Measurements from ENCODE around the gene SLC17A7.
"Not testable (repeated sequence)": the region's sequence is repeated elsewhere in the genome, so short reads cannot be mapped to it uniquely, and the experiment has no call there.

The SLC17A7 gene

GRCh38 chr19:49469828-49470614, 28.7 kb upstream of the SLC17A7 start:
- no peak for DNase-seq

GRCh38 chr19:49468746-49469447, 27.6 kb upstream of the SLC17A7 start:
- no peak for DNase-seq

DNA sequence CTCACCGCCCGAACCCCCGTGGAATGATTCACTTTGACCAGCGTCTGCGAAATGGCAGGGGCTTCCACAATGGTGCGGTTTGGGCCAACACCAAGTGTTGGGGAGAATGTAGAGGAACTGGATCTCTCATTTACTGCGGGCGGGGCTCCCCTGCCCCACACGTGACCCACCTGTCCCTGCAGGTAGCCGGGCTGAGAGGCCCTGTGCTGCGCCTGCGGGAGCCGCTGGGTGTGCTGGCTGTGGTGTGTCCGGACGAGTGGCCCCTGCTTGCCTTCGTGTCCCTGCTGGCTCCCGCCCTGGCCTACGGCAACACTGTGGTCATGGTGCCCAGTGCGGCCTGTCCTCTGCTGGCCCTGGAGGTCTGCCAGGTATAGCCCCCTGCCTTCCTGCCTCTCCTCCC, 26.9 kb upstream of the SLC17A7 start:
- no peak for DNase-seq

DNA sequence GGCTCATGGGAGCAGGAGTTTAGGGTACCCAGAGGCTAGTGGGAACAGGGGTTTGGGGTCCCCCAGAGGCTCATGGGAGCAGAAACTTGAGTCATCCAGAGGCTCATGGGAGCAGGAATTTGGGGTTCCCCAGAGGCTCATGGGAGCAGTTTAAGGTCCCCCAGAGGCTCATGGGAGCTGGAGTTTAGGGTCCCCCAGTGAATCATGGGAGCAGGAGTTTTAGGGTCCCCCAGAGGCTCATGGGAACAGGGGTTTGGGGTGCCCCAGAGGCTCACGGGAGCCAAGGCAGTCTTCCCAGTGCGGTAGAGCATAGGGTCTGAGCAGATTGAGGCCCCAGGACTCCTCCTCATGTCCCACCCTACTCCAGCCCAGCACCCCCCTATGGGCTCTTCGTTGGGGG, 24.0 kb upstream of the SLC17A7 start:
- no peak for DNase-seq

- no peak for DNase-seq
Measured at GRCh38 chr19:49463960-49464740, 22.8 kb upstream of the SLC17A7 start.

- no peak for DNase-seq
Measured at GRCh38 chr19:49462492-49462891, 21.2 kb upstream of the SLC17A7 start.

DNA sequence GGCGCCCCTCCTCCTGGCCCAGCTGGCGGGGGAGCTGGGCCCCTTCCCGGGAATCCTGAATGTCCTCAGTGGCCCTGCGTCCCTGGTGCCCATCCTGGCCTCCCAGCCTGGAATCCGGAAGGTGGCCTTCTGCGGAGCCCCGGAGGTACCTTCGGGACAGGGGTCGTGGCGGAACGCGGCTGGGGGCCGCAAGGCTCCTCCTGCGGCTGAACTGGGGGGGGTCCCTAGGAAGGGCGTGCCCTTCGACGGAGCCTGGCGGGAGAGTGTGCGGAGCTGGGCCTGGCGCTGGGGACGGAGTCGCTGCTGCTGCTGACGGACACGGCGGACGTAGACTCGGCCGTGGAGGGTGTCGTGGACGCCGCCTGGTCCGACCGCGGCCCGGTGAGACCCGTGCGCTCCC, 20.3 kb upstream of the SLC17A7 start:
- DNase-seq: no peak

DNA sequence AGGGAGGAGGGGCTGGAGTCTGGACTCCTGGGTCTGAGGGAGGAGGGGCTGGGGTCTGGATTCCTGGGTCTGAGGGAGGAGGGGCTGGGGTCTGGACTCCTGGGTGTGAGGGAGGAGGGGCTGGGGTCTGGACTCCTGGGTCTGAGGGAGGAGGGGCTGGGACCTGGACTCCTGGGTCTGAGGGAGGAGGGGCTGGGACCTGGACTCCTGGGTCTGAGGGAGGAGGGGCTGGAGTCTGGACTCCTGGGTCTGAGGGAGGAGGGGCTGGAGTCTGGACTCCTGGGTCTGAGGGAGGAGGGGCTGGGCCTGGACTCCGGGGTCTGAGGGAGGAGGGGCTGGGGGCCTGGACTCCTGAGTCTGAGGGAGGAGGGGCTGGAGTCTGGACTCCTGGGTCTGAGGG, 19.8 kb upstream of the SLC17A7 start:
- not testable (repeated sequence) for DNase-seq

GRCh38 chr19:49459388-49459787, 18.1 kb upstream of the SLC17A7 start:
- no peak for DNase-seq

GRCh38 chr19:49458567-49458903, 17.2 kb upstream of the SLC17A7 start:
- DNase-seq: no peak

DNA sequence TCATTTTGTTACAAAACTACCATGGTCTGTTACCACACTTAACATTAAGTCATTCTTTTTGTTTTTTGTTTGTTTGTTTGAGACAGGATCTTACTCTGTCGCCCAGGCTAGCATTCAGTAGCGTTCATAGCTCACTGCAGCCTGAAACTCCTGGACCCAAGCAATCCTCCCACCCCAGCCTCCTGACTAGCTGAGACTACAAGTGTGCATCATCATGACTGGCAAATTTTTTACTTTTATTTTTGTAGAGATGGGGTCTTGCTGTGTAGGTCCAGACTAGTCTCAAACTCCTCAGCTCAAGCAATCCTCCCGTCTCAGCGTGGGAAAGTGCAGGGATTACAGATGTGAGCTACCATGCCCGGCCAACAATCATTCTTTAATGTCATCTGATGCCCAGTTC, 15.0 kb upstream of the SLC17A7 start:
- DNase-seq: no peak

- no peak for DNase-seq
Measured at GRCh38 chr19:49455773-49456172, 14.4 kb upstream of the SLC17A7 start.

DNA sequence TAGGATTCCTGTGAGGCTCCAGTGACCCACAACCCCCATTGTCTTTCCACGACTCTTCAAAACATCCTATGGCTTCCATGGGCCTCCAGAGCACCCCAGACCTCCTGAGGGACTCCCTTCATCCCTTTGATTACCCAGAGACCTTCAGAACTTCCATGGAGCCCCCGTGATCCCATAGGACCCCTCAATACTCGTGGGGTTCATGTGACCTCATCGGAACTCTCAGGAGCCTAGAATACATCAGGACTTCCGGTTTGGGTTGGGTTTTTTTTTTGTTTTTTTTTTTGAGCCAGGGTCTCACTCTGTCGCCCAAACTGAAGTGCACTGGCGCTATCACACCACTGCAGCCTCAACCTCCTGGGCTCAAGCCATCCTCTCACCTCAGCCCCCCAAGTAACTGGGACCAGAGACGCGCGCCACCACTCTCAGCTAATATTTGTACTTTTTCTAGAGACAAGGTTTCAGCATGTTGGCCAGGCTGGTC, 12.5 kb upstream of the SLC17A7 start:
- no peak for DNase-seq

GRCh38 chr19:49453013-49453756, 11.9 kb upstream of the SLC17A7 start, which contains the start of gene ALDH16A1:
ALDH16A1 (plus strand) TSS chr19:49453225; CDS start chr19:49453332, 107 bp downstream.
- DNase-seq: peak; percentile 95

DNA sequence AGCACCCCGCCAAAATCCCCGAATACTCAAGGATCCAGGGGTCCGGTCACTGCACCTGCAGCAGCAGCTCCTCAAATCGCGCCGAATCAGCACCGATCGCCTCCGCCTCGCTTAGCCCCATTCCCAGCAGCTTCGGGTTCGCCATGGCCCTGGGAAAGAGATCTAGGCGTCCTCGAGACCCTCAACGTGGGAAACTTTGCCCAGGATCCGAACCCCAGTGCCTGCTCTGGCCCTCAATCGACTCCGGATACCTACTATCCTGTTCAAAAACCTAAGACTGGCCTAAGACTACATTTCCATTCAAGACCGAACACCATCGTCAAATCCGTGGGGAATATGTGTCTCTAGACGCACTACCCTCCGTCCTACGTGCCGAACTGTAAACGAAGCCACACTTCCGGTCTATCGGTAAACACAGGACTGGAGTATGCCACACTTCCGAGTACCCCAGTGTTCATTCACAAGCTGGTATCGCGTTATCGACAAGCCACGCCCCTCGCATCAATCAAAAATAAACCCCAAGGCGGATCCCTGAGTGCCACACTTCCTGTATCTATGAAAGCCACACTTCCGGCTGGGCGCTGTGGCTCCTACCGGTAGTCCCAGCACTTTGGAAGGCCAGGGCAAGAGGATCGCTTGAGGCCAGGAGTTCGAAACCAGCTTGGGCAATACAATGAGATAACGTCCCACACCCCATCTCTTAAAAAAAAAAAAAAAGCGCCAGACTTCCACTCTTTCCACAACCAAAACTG, 10.3 kb upstream of the SLC17A7 start, which contains the start of gene PIH1D1:
PIH1D1 (minus strand) TSS at position 385 of the 752 bp plus-strand sequence; CDS start at position 145, 240 bp downstream.
- peak; percentile 87 for DNase-seq

DNA sequence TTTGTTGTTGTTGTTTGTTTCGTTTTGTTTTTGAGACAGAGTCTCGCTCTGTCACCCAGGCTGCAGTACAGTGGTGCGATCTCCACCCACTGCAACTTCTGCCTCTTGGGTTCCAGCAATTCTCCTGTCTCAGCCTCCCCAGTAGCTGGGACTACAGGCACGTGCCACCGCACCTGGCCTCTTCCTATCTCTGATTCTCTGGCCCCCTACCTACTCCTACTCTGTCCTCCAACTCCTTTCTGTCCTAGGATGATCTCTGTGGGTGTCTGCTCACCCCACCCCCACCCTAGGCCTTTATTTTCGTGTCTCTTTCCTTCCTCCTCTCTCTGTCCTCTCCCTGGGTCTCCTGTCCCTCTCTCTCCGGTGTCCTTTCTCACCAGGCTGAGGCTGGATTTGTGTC, 9.1 kb upstream of the SLC17A7 start:
- no peak for DNase-seq

DNA sequence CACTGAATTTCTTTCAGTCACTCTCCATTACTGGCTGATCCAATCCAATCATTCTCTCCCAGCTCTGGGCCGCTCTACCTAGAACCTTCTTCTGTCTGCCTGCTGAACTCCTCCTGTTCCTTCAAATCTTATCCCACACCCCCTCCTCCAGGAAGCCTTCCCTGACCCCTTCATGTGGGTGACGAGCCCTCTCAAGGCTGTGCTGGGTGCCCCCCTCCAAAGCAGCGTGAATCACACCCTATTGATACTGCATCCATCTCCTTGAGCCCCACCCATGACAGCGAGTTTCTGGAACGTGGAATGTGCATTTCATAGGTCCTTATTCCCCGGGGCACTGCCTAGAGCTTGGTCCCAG, 7.1 kb upstream of the SLC17A7 start:
- DNase-seq: no peak

- DNase-seq: no peak
Measured at GRCh38 chr19:49447485-49448431, 6.4 kb upstream of the SLC17A7 start.

DNA sequence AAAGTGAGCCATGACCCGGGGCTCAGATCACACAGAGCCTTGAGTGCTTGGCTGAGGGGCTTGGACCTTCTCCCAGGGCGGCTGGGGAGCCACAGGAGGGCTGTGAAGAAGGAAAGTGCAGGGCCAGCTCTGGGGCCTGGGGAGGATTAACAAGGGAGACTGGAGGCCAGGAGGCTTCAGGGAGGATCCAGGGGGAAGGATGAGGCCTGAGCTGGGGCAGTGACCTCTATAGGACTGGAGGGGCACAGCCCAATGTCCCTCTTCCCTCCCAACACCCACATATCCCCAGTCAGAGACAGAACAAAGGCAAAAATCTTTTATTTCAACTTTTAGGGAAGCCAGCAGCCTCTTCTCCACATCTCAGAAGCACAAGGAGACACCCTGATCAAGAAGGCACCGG, 4.7 kb upstream of the SLC17A7 start:
- DNase-seq: no peak

GRCh38 chr19:49444100-49444700, 2.9 kb upstream of the SLC17A7 start:
- not testable (repeated sequence) for DNase-seq

Measured in GOT3 (cell line).